H1 (cell line): ENCODE results near the gene CEP83.

Experiments
- ATF2 ChIP-seq: IDR thresholded peaks from 2 replicates; pipeline ENCODE4 v1.6.1; 2012; ENCODE audit warnings: low read length, inconsistent platforms
- CREB1 ChIP-seq: IDR thresholded peaks from 2 replicates; pipeline ENCODE4 v1.6.1; 2012; ENCODE audit warnings: inconsistent platforms
- CTCF ChIP-seq, 3 experiments: IDR thresholded peaks; 1 replicate in 2 of 3; 2 replicates in 1 of 3; pipeline versions ENCODE4 v1.5.1 to v1.6.1; 2011; ENCODE audit warnings: low read length in 3 of 3, mild to moderate bottlenecking in 3 of 3, inconsistent platforms in 2 of 3, low read depth in 1 of 3, moderate library complexity in 1 of 3; ENCODE audit not compliant: insufficient read depth in 1 of 3; ENCODE audit errors: control extremely low read depth in 1 of 3
- JUND ChIP-seq: IDR thresholded peaks from 2 replicates; pipeline ENCODE4 v1.6.1; 2011; ENCODE audit warnings: mild to moderate bottlenecking, improper control_type of control experiment, low read length
- KDM1A ChIP-seq: fragments of 200-600, 300-600 bp; sonication (generic); IDR thresholded peaks from 2 replicates; pipeline ENCODE4 v1.7.1; 2016; ENCODE audit warnings: mild to moderate bottlenecking, low read length, borderline replicate concordance
- MAFK ChIP-seq: IDR thresholded peaks from 2 replicates; pipeline ENCODE4 v1.6.1; 2012; ENCODE audit warnings: low read depth, mild to moderate bottlenecking, improper control_type of control experiment, low read length
- POLR2A ChIP-seq, 2 experiments: IDR thresholded peaks; 1 replicate in 1 of 2; 2 replicates in 1 of 2; pipeline ENCODE4 v1.6.1; 2011; ENCODE audit warnings: low read depth in 2 of 2, low read length in 2 of 2, mild to moderate bottlenecking in 2 of 2; ENCODE audit errors: control extremely low read depth in 1 of 2
- POLR2AphosphoS5 ChIP-seq: IDR thresholded peaks from 2 replicates; pipeline ENCODE4 v1.6.1; 2011; ENCODE audit warnings: low read depth, low read length
- RFX5 ChIP-seq: IDR thresholded peaks from 2 replicates; pipeline ENCODE4 v1.6.1; 2011; ENCODE audit warnings: low read depth, low read length, improper control_type of control experiment, borderline replicate concordance
- SAP30 ChIP-seq: fragments of 300-600 bp; sonication (generic); IDR thresholded peaks from 2 replicates; pipeline ENCODE4 v1.7.1; 2012; ENCODE audit warnings: low read length, moderate library complexity, mild to moderate bottlenecking, inconsistent platforms; ENCODE audit not compliant: insufficient read depth, insufficient replicate concordance
- SIN3A ChIP-seq, 2 experiments: IDR thresholded peaks in 1 of 2; conservative IDR thresholded peaks in 1 of 2; 2 replicates each; pipeline ENCODE4 v1.6.1; 2011 to 2012; ENCODE audit warnings: low read length in 2 of 2, improper control_type of control experiment in 1 of 2, low read depth in 1 of 2, mild to moderate bottlenecking in 1 of 2
- SP1 ChIP-seq: IDR thresholded peaks from 2 replicates; pipeline ENCODE4 v1.6.1; 2011; ENCODE audit warnings: low read depth, low read length
- SRF ChIP-seq: IDR thresholded peaks from 2 replicates; pipeline ENCODE4 v1.6.1; 2011; ENCODE audit warnings: mild to moderate bottlenecking, low read depth, low read length, moderate library complexity

GRCh38 chr12:94305130-94305957 is 154.3 kb downstream of the CEP83 start:
- TF ChIP-seq CTCF (IDR thresholded peaks at IDR 0.05; ENCODE audit: control extremely low read depth in 1 of 3, insufficient read depth in 1 of 3, low read depth in 1 of 3, low read length in 3 of 3) (no peak), POLR2A (IDR thresholded peaks at IDR 0.05; ENCODE audit: control extremely low read depth in 1 of 2, low read depth in 2 of 2, low read length in 2 of 2) (no peak), SAP30 (no peak), SIN3A (conservative IDR thresholded peaks at IDR 0.05 in 1 of 2, IDR thresholded peaks at IDR 0.05 in 1 of 2; ENCODE audit: low read depth in 1 of 2, low read length in 2 of 2) (no peak), KDM1A (no peak), SP1 (no peak), JUND (no peak), SRF (no peak), MAFK (no peak), ATF2 (no peak), RFX5 (no peak), CREB1 (no peak), POLR2AphosphoS5 (no peak)
